ENCODE data around the gene AXIN2. TPM values are rescaled to one million over a fixed set of nuclear protein-coding genes. Genes with fewer than 3 reads are reported as not detected.

AXIN2 gene, protein sequence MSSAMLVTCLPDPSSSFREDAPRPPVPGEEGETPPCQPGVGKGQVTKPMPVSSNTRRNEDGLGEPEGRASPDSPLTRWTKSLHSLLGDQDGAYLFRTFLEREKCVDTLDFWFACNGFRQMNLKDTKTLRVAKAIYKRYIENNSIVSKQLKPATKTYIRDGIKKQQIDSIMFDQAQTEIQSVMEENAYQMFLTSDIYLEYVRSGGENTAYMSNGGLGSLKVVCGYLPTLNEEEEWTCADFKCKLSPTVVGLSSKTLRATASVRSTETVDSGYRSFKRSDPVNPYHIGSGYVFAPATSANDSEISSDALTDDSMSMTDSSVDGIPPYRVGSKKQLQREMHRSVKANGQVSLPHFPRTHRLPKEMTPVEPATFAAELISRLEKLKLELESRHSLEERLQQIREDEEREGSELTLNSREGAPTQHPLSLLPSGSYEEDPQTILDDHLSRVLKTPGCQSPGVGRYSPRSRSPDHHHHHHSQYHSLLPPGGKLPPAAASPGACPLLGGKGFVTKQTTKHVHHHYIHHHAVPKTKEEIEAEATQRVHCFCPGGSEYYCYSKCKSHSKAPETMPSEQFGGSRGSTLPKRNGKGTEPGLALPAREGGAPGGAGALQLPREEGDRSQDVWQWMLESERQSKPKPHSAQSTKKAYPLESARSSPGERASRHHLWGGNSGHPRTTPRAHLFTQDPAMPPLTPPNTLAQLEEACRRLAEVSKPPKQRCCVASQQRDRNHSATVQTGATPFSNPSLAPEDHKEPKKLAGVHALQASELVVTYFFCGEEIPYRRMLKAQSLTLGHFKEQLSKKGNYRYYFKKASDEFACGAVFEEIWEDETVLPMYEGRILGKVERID
- 3.3 to 6.1 TPM (median 3.7 TPM) in 3 replicates for total RNA-seq
- long read RNA-seq, full-length matches to known transcripts, result 2 of 2 reads
- long read RNA-seq, partial matches to known transcripts, result 0 of 2 reads
- long read RNA-seq, other reads (novel, unspliced or antisense), result 0 of 2 reads

- Mint-ChIP-seq H3K36me3 (ENCODE audit: low read depth) (no peaks in the 10 kb centered on the region), H3K4me1 (ENCODE audit: low read depth) (peaks cover 21% of the 10 kb centered on the region), H3K9me3 (ENCODE audit: low read depth) (no peaks in the 10 kb centered on the region), H3K27me3 (ENCODE audit: low read depth) (no peaks in the 10 kb centered on the region), H3K4me3 (ENCODE audit: unreplicated experiment) (peak within 1 kb of the TSS; percentile 78), H3K27ac (ENCODE audit: unreplicated experiment) (peak within 1 kb of the TSS; percentile 73)
- DNase-seq (ENCODE audit: low spot score), result peak; percentile 93
- TF ChIP-seq CTCF (IDR thresholded peaks at IDR 0.05), result peak; percentile 56
These were observed at the start of gene AXIN2 for GRCh38 chr17:65561452-65562205. Gene AXIN2 (minus strand): TSS chr17:65561648. CDS start chr17:65558620, 3,028 bp downstream.

GRCh38 chr17:65609749-65610148 lies 48.3 kb upstream of the AXIN2 start:
- no peaks in the 10 kb centered on the region for H3K9me3 Mint-ChIP-seq (ENCODE audit: low read depth)
- no peak for DNase-seq (ENCODE audit: low spot score)
- H3K27ac Mint-ChIP-seq (ENCODE audit: unreplicated experiment), result no peak overlapping the region
- TF ChIP-seq CTCF (IDR thresholded peaks at IDR 0.05), result no peak
- H3K4me1 Mint-ChIP-seq (ENCODE audit: low read depth), result no peaks in the 10 kb centered on the region
- H3K27me3 Mint-ChIP-seq (ENCODE audit: low read depth), result no peaks in the 10 kb centered on the region
- H3K36me3 Mint-ChIP-seq (ENCODE audit: low read depth), result no peaks in the 10 kb centered on the region
- no peak overlapping the region for H3K4me3 Mint-ChIP-seq (ENCODE audit: unreplicated experiment)

DNA sequence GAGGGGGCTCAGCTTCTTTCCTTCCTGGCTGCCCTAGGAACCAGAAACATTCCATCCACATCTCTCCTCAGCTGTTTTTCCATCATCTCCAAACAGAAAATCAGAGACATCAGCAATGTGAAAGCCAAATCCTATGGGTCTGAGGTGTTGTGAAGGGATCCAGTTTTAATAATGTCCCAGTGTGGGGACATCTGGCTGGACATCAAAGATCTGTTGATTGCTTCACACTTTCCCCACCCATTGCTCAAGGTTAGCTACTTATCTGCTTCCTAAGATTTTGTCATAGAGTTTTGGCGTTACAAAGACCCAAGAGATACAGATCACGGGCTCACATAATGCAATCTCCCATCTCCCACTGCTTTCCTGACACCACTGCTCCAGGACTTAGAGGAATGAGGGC lies 47.8 kb upstream of the AXIN2 start:
- Mint-ChIP-seq H3K4me1 (ENCODE audit: low read depth) (no peaks in the 10 kb centered on the region), H3K27me3 (ENCODE audit: low read depth) (no peaks in the 10 kb centered on the region), H3K36me3 (ENCODE audit: low read depth) (no peaks in the 10 kb centered on the region), H3K27ac (ENCODE audit: unreplicated experiment) (no peak overlapping the region), H3K9me3 (ENCODE audit: low read depth) (no peaks in the 10 kb centered on the region), H3K4me3 (ENCODE audit: unreplicated experiment) (no peak overlapping the region)
- no peak for TF ChIP-seq CTCF (IDR thresholded peaks at IDR 0.05)
- no peak for DNase-seq (ENCODE audit: low spot score)

GRCh38 chr17:65604070-65604469 lies 42.6 kb upstream of the AXIN2 start:
- Mint-ChIP-seq H3K4me3 (ENCODE audit: unreplicated experiment) (no peak overlapping the region), H3K27me3 (ENCODE audit: low read depth) (no peaks in the 10 kb centered on the region), H3K9me3 (ENCODE audit: low read depth) (no peaks in the 10 kb centered on the region), H3K36me3 (ENCODE audit: low read depth) (no peaks in the 10 kb centered on the region), H3K27ac (ENCODE audit: unreplicated experiment) (no peak overlapping the region), H3K4me1 (ENCODE audit: low read depth) (peaks cover 11% of the 10 kb centered on the region)
- TF ChIP-seq CTCF (IDR thresholded peaks at IDR 0.05), result no peak
- DNase-seq (ENCODE audit: low spot score), result no peak

All from chondrocyte (in vitro differentiated cells).